Stimulated activated naive CD4-positive, alpha-beta T cell (primary cell): Measurements from ENCODE around the gene BTBD10.

ENCODE experiments used
- DNase-seq, 6 experiments: peaks; one replicate each; lab custom pipeline; 2025; lab: John Stamatoyannopoulos, UW

BTBD10 gene

DNA sequence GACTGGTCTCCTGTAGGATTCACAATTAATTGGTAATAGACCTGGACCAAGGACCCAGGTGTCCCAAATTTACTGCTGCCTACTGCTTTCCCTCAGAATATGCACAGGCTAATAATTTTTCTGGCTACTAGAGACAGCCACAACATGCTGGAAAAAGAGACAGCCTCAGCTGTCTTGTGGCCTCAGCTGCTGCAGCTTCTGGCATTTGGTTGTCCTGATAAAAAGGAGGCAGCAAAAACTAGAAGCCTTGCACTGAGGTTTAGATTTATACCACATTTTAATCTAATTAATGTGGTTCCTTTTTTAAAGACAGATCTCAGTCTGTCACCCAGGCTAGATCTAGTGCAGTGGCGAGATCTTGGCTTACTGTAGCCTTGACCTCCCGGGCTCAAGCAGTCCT is 89.8 kb downstream of the BTBD10 start:
- DNase-seq, result no peak

DNA sequence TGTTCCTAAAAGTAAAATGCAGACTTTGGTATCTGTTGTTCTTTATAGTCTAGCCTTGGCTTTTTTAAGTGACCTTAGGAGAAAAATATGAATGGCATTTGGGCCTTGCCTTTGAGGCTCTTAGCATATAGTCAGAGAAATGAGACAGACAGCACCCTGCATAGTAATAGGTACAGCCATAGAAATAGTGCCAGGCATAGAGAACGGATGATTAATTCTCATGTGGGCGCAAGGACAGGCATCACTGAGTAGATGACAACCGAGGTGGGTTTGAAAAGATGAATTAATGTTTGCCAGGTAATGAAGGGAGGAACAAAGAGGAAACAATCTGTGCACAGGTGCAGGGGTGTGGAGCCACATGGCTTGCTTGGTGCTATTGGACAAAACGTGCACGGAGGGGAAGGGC is 95.0 kb downstream of the BTBD10 start:
- no peak for DNase-seq

GRCh38 chr11:13367115-13367514 is 95.9 kb downstream of the BTBD10 start:
- DNase-seq, result no peak

DNA sequence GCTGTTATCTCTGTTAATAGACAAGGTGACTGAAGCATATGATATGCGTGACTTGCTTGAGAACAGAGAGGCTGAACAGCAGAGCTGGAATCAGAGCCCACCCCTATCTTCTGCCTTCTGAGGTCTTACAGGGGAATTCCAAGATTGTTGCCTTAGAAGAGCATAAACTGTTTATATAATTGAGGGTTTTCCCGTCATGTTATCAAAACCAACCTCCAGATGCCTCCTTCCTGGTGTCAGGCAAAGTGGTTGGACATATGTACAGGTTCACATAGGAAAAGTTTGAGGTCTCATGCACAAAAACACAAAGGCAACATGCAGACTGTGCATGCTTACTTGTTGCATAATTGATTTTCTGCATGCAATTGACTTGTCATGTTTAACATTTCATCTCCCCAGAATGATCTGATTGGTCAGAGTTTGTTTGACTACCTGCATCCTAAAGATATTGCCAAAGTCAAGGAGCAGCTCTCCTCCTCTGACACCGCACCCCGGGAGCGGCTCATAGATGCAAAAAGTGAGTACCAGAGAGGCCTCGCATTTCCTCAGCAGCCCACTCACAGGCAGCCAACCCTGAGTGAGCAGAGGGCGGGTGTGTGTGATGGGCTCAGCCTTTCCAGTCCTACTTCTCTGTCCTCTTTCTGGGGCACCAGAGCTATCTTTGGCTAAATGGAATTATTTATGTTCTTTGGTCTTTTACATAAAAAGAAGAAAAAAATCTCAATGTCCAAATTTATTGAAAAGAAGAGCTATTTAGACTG is 96.6 kb downstream of the BTBD10 start:
- DNase-seq, result no peak

DNA sequence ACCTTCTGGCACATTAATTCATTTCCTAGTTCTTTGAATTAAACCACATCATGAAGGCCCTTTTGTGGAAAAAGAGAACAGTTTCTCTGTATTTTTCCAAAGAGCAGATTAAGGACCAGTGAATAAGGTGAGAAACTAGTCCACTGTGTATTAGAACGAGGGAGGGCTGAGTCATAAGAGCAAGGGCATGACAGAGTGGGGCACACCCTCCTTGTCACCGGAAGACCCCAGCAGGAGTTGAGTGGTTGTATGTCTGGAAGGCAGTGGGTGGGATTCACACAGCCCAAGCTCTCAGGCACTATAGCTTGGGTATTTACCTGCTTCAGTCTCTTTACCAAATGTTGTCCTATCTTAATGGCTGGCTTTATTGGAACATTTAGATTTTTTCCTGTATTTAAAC is 98.6 kb downstream of the BTBD10 start:
- no peak for DNase-seq

GRCh38 chr11:13362596-13363109 is 100.4 kb downstream of the BTBD10 start:
- no peak for DNase-seq

DNA sequence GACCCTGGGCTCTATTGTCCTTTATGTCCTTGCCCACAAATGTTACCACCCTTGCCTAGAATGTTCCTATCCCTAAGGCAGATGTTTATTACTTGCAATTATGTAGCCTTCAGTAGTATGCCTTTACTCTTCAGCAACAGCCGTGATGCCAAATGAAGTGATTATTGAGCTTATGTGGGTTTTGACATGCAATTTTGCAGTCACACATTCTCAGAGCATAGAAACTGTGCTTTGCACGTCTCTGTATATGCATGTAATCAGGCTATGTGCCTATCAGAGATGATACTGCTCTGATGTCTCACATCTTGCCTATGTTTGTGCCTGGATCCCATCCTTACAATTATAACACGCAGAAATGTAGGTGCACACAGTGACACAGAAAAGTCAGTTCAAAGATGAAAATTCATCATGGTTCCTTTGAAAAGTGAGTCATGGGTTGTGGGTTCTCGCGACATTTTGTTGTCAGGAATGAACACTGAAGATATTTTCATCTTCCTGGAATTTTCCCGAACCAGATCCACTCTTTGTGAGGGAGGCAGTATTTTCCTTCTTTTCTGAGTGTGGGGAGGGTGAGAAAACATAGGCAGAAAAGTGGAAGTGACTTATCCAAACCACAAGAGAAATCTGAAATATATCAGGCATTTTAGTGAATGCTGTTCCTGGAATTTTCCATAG is 104.3 kb downstream of the BTBD10 start:
- no peak for DNase-seq

DNA sequence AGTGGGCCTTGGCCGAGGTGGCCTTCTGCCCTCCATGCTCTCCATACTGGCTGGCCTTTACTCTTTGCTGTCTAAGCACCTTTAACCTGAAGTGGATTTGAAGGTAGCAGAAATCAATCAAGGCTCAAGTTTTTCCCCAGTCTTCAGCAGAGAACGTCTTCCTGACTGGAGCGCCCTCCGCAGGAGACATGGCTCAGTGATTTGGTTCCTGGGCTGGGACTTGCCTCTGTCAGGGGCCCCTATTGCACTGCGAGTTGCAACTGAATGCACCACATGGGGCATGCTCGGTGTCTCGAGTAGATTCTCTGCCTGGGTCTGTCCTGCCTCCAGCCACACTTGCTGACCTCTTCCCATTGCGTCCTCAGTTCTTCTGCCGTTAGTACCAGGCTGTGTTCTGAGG is 105.8 kb downstream of the BTBD10 start:
- DNase-seq, result no peak

DNA sequence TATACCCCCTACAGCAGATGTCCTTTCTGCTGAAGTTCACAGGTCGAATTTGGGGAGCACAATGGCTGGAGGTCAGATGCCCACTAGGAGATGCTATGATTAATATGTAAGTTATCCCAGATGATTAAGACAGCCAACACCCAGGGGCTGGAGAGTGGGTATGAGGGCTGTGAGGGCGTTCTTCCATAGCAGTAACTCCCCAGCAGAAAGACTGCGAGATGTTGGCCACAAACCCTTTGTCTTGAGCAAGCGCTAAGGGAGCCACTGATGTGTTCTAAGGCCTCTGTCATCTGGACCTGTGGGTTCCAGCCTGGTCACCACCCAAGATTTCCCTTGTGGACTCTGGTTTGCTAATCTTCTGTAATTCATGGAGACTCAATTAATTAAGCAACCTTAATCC is 107.8 kb downstream of the BTBD10 start:
- DNase-seq, result no peak

DNA sequence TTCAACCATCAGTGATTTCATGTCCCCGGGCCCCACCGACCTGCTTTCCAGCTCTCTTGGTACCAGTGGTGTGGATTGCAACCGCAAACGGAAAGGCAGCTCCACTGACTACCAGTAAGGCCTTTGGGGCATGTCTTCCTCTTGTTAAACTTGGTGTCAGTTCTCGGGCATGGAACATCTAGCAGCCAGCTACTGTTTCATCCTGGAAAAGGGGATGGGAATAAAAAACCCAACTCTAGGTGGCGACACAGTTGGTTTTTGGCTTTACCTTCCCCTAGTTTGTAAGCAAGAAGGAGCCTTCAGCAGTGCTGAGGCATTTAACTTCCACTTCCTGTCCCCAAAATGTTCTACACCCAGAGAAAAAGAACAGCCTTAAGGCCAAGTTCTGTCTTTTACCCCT is 108.7 kb downstream of the BTBD10 start:
- no peak for DNase-seq

- DNase-seq, result no peak
Observed at GRCh38 chr11:13352711-13353110, 110.3 kb downstream of the BTBD10 start.

DNA sequence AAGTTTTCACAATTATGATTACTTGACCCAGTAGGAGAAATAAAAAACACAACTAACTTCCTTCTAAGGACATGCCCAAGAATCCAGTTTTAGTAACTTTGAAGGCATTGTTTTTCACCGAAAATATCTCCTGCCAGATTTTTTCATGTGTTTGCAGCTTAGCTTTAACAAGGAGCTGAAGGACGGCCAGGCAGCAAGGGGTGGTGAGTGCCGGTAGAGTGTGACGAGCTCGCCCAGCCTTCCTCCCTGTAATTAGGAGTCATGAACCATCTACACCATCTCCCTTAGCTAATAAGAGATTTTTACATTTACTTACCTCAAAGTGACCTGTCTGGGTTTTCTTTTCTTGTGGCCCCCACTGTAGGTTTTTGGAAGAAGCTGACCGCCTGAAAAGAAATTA is 113.4 kb downstream of the BTBD10 start:
- DNase-seq, result no peak

DNA sequence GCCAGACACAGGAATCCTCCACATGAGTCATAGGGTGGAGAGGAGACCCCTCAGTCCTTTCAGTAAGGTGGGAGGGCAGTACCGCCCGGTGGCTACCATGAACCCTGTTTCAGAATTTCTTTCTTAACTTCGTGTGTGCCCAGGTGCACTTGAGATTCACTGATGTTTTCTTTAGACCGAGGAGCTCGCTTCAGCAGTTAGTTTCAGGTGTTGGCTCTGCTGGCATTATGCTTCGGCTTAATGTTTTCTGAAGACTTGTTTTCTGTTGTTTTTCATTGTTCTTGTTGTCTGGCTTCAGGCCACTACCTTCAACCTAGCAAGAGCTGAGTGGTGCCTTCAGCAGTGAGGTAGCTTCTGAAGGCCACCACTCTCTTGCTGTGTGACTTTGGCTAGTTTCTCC is 114.0 kb downstream of the BTBD10 start:
- no peak for DNase-seq

- no peak for DNase-seq
Observed at GRCh38 chr11:13348305-13348704, 114.7 kb downstream of the BTBD10 start.

DNA sequence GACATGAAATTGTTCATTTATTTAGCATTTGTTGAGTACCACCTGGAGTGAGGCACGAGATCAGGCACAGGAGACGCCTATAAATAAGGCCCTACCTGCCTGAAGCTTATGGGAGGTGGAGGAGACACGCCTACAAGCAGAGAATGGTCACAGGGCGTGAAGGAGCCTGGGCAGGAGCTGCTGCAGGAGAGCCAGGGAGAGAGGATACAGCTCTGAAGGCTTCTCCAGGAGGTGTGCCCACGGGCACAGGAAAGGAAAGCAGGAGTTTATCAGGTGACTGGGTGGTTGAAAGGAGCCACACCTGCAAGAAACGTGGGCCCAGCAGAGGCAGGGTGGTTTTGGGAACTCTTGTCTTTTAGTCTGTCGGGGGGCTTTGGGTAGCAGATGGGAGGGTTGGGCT is 115.1 kb downstream of the BTBD10 start:
- no peak for DNase-seq

- DNase-seq, result no peak
Observed at GRCh38 chr11:13346470-13346869, 116.6 kb downstream of the BTBD10 start.

DNA sequence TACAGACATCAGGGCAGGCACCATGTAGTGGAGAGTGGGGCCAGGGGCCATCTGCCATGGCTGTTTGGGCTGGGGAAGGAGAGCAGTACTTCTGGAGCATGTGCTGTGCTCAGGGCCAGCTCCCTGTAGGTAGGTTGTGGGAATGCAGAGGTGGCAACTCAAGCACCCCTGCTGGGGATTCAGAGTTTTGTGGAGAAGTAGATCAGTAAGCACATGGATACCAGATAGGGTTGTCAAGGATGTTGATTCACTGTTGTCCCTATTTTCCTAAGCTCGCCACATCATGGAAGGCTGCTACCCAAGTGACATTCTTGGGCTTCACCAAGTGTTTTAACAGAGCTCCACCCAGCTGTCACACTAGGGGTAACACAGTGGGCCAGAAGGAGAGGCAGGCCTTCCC is 118.2 kb downstream of the BTBD10 start:
- DNase-seq, result no peak

DNA sequence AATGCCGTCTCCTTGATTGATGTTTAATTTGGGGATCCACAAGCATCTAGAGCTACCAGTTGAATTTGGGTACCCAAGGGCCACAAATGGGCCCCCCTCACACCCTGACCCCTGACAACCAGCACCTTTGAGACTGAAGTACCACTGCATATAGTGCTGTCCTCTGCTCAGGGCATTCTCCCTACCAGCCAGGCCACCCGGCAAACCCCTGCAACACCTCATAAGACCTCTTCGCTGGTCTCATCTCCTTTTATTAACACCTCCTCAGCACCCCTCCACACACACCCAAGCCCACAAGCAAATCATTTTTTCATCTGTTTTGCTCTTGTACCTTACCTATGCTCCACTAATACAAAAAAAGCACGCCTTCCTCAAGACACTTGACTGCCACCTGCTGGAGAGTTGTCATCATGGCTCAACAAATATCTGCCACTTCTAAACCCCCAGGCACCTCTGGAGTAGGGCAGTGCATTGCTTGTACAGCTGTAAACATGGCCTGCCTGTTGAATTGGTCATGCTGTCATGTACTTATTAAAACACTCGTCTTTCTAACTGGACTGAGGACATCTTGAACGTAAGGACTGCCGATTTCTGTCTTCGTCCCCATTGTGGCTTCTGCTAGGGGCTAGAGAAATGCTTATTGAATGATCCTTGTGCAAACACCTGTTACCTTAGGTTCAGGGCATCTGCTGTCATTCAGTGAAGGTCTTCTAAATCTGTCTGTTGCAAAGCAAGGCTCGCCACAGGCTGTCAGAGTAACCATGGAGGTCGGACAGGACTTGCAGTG is 118.9 kb downstream of the BTBD10 start:
- DNase-seq, result peak; percentile 18 to 76 (median 46)

DNA sequence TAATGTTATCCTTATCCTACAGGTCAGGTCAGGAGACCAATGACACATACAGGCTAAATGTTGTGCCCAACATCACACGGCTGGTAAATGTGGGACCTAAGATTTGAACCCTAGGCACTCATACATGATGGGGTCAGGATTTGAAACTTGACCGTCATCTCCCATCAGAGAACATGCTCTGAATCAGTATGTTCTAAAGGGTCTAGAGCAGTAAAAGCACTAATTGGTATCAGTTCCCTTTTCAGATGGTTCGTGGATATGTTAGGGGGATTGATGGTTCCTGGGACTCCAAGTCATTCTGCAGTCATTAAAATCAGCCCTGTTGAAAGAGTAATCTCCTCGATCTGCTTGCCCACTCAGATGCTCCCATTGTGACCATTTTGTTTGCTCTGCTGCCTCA is 120.0 kb downstream of the BTBD10 start:
- no peak for DNase-seq

DNA sequence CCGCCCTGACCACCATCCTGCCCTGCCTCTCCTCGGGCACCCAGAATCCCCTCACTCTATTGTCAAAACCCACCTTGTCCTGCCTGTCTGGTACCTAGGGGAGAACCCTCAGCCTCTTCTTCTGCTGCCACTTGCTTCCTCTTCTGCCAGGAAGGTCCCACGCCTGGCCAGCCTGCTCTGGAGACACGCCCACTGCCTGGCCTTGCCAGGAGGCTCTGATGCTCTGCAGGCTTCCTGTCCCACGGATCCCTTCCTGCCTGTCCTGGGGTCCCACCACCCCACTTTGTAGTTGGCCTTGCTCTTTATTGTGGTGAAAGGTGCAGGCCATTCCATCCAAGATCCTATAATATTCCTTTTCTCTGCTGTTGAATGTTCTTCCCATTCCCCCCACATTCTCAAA is 122.0 kb downstream of the BTBD10 start:
- no peak for DNase-seq

- DNase-seq, result peak in 2 of 6 experiments; percentile 8 to 49
Observed at GRCh38 chr11:13339195-13340153, 123.5 kb downstream of the BTBD10 start.
